ENCODE data around the gene WIF1.

WIF1 gene

GRCh38 chr12:65045269-65045668 is 75.8 kb downstream of the WIF1 start:
- H3K4me3 Mint-ChIP-seq = no peak overlapping the region
- H3K36me3 Mint-ChIP-seq (ENCODE audit: insufficient read depth) = no peaks in the 10 kb centered on the region
- DNase-seq = no peak
- no peak overlapping the region for H3K27ac Mint-ChIP-seq
- H3K27me3 Mint-ChIP-seq = peaks cover 47 to 48% of the 10 kb centered on the region in 2 donors
- no peaks in the 10 kb centered on the region for H3K4me1 Mint-ChIP-seq (ENCODE audit: low read depth in 2 of 2)
- no peaks in the 10 kb centered on the region for H3K9me3 Mint-ChIP-seq
- no peak for ATAC-seq (replicated peaks)

- DNase-seq (no peak), ATAC-seq (replicated peaks) (no peak)
- peaks cover 48 to 61% of the 10 kb centered on the region in 2 donors for H3K27me3 Mint-ChIP-seq
- no peaks in the 10 kb centered on the region for H3K9me3 Mint-ChIP-seq
- no peak overlapping the region for H3K4me3 Mint-ChIP-seq
- no peaks in the 10 kb centered on the region for H3K36me3 Mint-ChIP-seq (ENCODE audit: insufficient read depth)
- no peak overlapping the region for H3K27ac Mint-ChIP-seq
- H3K4me1 Mint-ChIP-seq (ENCODE audit: low read depth in 2 of 2) = no peaks in the 10 kb centered on the region
Measured at GRCh38 chr12:65039301-65039700, 81.8 kb downstream of the WIF1 start.

GRCh38 chr12:65025136-65025535 is 96.0 kb downstream of the WIF1 start:
- no peaks in the 10 kb centered on the region for H3K36me3 Mint-ChIP-seq (ENCODE audit: insufficient read depth)
- no peak for ATAC-seq (replicated peaks)
- H3K27ac Mint-ChIP-seq = no peak overlapping the region
- peaks cover 24 to 30% of the 10 kb centered on the region in 2 donors for H3K27me3 Mint-ChIP-seq
- no peaks in the 10 kb centered on the region for H3K4me1 Mint-ChIP-seq (ENCODE audit: low read depth in 2 of 2)
- no peak for DNase-seq
- peaks cover 0 to 3% of the 10 kb centered on the region in 2 donors for H3K9me3 Mint-ChIP-seq
- no peak overlapping the region for H3K4me3 Mint-ChIP-seq

GRCh38 chr12:65023485-65023884 is 97.6 kb downstream of the WIF1 start:
- Mint-ChIP-seq H3K27me3 (peaks cover 28 to 43% of the 10 kb centered on the region in 2 donors), H3K36me3 (ENCODE audit: insufficient read depth) (no peaks in the 10 kb centered on the region), H3K27ac (no peak overlapping the region), H3K4me3 (no peak overlapping the region), H3K9me3 (peaks cover 0 to 3% of the 10 kb centered on the region in 2 donors), H3K4me1 (ENCODE audit: low read depth in 2 of 2) (no peaks in the 10 kb centered on the region)
- no peak for ATAC-seq (replicated peaks)
- no peak for DNase-seq

- no peak for DNase-seq
- Mint-ChIP-seq H3K27me3 (peaks cover 29 to 48% of the 10 kb centered on the region in 2 donors), H3K4me3 (no peak overlapping the region), H3K9me3 (peaks cover 0 to 3% of the 10 kb centered on the region in 2 donors), H3K4me1 (ENCODE audit: low read depth in 2 of 2) (no peaks in the 10 kb centered on the region), H3K27ac (no peak overlapping the region), H3K36me3 (ENCODE audit: insufficient read depth) (no peaks in the 10 kb centered on the region)
- ATAC-seq (replicated peaks) = no peak
Measured at GRCh38 chr12:65022960-65023359, 98.1 kb downstream of the WIF1 start.

GRCh38 chr12:65022421-65022820 is 98.7 kb downstream of the WIF1 start:
- H3K9me3 Mint-ChIP-seq = peaks cover 0 to 3% of the 10 kb centered on the region in 2 donors
- no peak for ATAC-seq (replicated peaks)
- no peak overlapping the region for H3K4me3 Mint-ChIP-seq

GRCh38 chr12:65019696-65020234 is 101.3 kb downstream of the WIF1 start:
- no peak for ATAC-seq (replicated peaks)
- Mint-ChIP-seq H3K36me3 (ENCODE audit: insufficient read depth) (no peaks in the 10 kb centered on the region), H3K4me3 (no peak overlapping the region), H3K27ac (no peak overlapping the region), H3K4me1 (ENCODE audit: low read depth in 2 of 2) (no peaks in the 10 kb centered on the region), H3K27me3 (peaks cover 42 to 64% of the 10 kb centered on the region in 2 donors), H3K9me3 (no peaks in the 10 kb centered on the region)
- no peak for DNase-seq

More at GRCh38 chr12:65022421-65022820, 98.7 kb downstream of the WIF1 start:
- no peak overlapping the region for H3K27ac Mint-ChIP-seq
- DNase-seq = no peak
- H3K27me3 Mint-ChIP-seq = peaks cover 29 to 53% of the 10 kb centered on the region in 2 donors
- H3K4me1 Mint-ChIP-seq (ENCODE audit: low read depth in 2 of 2) = no peaks in the 10 kb centered on the region
- no peaks in the 10 kb centered on the region for H3K36me3 Mint-ChIP-seq (ENCODE audit: insufficient read depth)

GRCh38 chr12:65016881-65017650 is 104.0 kb downstream of the WIF1 start:
- DNase-seq (no peak), ATAC-seq (replicated peaks) (no peak)
- Mint-ChIP-seq H3K27ac (no peak overlapping the region), H3K9me3 (no peaks in the 10 kb centered on the region), H3K36me3 (ENCODE audit: insufficient read depth) (no peaks in the 10 kb centered on the region), H3K27me3 (peaks cover 49 to 68% of the 10 kb centered on the region in 2 donors), H3K4me3 (no peak overlapping the region), H3K4me1 (ENCODE audit: low read depth in 2 of 2) (no peaks in the 10 kb centered on the region)

- peaks cover 48 to 65% of the 10 kb centered on the region in 2 donors for H3K27me3 Mint-ChIP-seq
- no peaks in the 10 kb centered on the region for H3K36me3 Mint-ChIP-seq (ENCODE audit: insufficient read depth)
- ATAC-seq (replicated peaks) (no peak), DNase-seq (no peak)
- no peak overlapping the region for H3K4me3 Mint-ChIP-seq
- no peak overlapping the region for H3K27ac Mint-ChIP-seq
- H3K9me3 Mint-ChIP-seq = no peaks in the 10 kb centered on the region
- no peaks in the 10 kb centered on the region for H3K4me1 Mint-ChIP-seq (ENCODE audit: low read depth in 2 of 2)
Measured at GRCh38 chr12:65015850-65016249, 105.3 kb downstream of the WIF1 start.

- no peaks in the 10 kb centered on the region for H3K4me1 Mint-ChIP-seq (ENCODE audit: low read depth in 2 of 2)
- no peaks in the 10 kb centered on the region for H3K36me3 Mint-ChIP-seq (ENCODE audit: insufficient read depth)
- DNase-seq = no peak
- ATAC-seq (replicated peaks) = no peak
- H3K4me3 Mint-ChIP-seq = no peak overlapping the region
- no peak overlapping the region for H3K27ac Mint-ChIP-seq
- no peaks in the 10 kb centered on the region for H3K9me3 Mint-ChIP-seq
- H3K27me3 Mint-ChIP-seq = peaks cover 41 to 57% of the 10 kb centered on the region in 2 donors
Measured at GRCh38 chr12:65014504-65015271, 106.4 kb downstream of the WIF1 start.

GRCh38 chr12:65010437-65010836 is 110.7 kb downstream of the WIF1 start:
- Mint-ChIP-seq H3K4me1 (ENCODE audit: low read depth in 2 of 2) (no peaks in the 10 kb centered on the region), H3K27ac (no peak overlapping the region), H3K9me3 (no peaks in the 10 kb centered on the region), H3K36me3 (ENCODE audit: insufficient read depth) (no peaks in the 10 kb centered on the region), H3K4me3 (no peak overlapping the region), H3K27me3 (peaks cover 16 to 19% of the 10 kb centered on the region in 2 donors)
- DNase-seq (no peak), ATAC-seq (replicated peaks) (no peak)

GRCh38 chr12:65005716-65006115 is 115.4 kb downstream of the WIF1 start:
- ATAC-seq (replicated peaks) = no peak
- Mint-ChIP-seq H3K27ac (no peak overlapping the region), H3K4me1 (ENCODE audit: low read depth in 2 of 2) (no peaks in the 10 kb centered on the region), H3K27me3 (peaks cover 11 to 13% of the 10 kb centered on the region in 2 donors), H3K36me3 (ENCODE audit: insufficient read depth) (no peaks in the 10 kb centered on the region), H3K4me3 (no peak overlapping the region), H3K9me3 (peaks cover 0 to 5% of the 10 kb centered on the region in 2 donors)
- no peak for DNase-seq

GRCh38 chr12:65004270-65004669 is 116.8 kb downstream of the WIF1 start:
- no peak for DNase-seq

More at GRCh38 chr12:65004270-65004669, 116.8 kb downstream of the WIF1 start:
- no peak overlapping the region for H3K27ac Mint-ChIP-seq
- peaks cover 0 to 5% of the 10 kb centered on the region in 2 donors for H3K9me3 Mint-ChIP-seq
- no peaks in the 10 kb centered on the region for H3K4me1 Mint-ChIP-seq (ENCODE audit: low read depth in 2 of 2)
- no peak overlapping the region for H3K4me3 Mint-ChIP-seq
- ATAC-seq (replicated peaks) = no peak
- no peaks in the 10 kb centered on the region for H3K36me3 Mint-ChIP-seq (ENCODE audit: insufficient read depth)
- peaks cover 11 to 13% of the 10 kb centered on the region in 2 donors for H3K27me3 Mint-ChIP-seq
